ENCODE results near the gene RNF146. TPM values are rescaled to one million over a fixed set of nuclear protein-coding genes. Genes with fewer than 3 reads are reported as not detected.
A peak's percentile ranks its signal among the peaks of the same experiment; 100 is the strongest.

The RNF146 gene
- total and polyA plus RNA-seq, 9 of the 15 experiments (the other 6 are each of a cell fraction or from before 2014, with no cell fraction given), result 8.4 to 30.5 (median 17.5) TPM

DNA sequence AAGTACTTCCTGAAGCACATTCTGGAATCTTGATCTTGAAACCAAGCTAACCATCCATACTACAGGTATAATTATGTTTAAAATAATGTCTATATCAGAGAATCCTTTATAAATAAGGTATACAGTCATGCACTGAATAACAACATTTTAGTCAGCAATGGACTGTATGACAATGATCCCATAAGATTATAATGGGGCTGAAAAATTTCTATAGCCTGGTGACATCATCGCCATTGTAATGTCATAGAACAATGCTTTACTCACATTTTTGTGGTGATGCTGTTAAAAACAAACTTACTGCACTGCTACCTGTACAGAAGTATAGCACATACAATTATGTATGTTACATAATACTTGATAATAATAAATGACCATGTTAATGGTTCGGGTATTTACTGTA lies 31.8 kb downstream of the RNF146 start:
- Histone ChIP-seq H3K4me3 (no peak overlapping the region), H3K27me3 (ENCODE audit: control insufficient read depth in 2 of 2, insufficient read depth in 2 of 2, low read length in 2 of 2) (no peaks in the 10 kb centered on the region), H3K27ac (ENCODE audit: extremely low read depth, low read depth, low read length) (no peak overlapping the region), H2AFZ (ENCODE audit: low read depth, low read length) (no peak overlapping the region), H3K79me2 (ENCODE audit: control insufficient read depth, insufficient read depth, low read length) (peaks cover 12% of the 10 kb centered on the region; the same call in 2 of the 3 replicates), H3K36me3 (ENCODE audit: control insufficient read depth, insufficient read depth, low read length) (peaks cover 22% of the 10 kb centered on the region; the same call in 2 of the 3 replicates), H4K20me1 (replicated peaks; ENCODE audit: control insufficient read depth, insufficient read depth, low read length) (no peaks in the 10 kb centered on the region; the same call in 1 of the 2 replicates), H3K9me3 (replicated peaks; ENCODE audit: control insufficient read depth, insufficient read depth, low read depth, low read length) (no peaks in the 10 kb centered on the region), H3K9me1 (ENCODE audit: control insufficient read depth, insufficient read depth, low read length) (no peaks in the 10 kb centered on the region), H3K4me1 (replicated peaks in 1 of 2; ENCODE audit: control insufficient read depth in 2 of 2, insufficient read depth in 2 of 2, low read length in 2 of 2) (no peaks in the 10 kb centered on the region), H3K4me2 (ENCODE audit: insufficient read depth, low read length) (no peak overlapping the region), H3K9ac (ENCODE audit: insufficient read depth in 1 of 2, low read depth in 2 of 2, low read length in 2 of 2) (no peak overlapping the region)
- in situ Hi-C loops (cut with MboI) (no loop called here), intact Hi-C loops (cut with micrococcal nuclease) (no loop called here)
- ChIA-PET CTCF (ENCODE audit: low intra/inter-chr PET ratio) (no interaction called here), POLR2A (no interaction called here)
- DNase-seq (ENCODE audit: extremely low read depth in 1 of 4, low spot score in 3 of 4) (no peak), ATAC-seq (no peak), FAIRE-seq (no peak)
- WGBS (ENCODE audit: insufficient coverage, low coverage, missing lambda C conversion rate), result 81% methylated on average over 2 of the region's 2 CpGs
- BruUV-seq (replicated peaks), result no TSS peak
- TF ChIP-seq CHD1 (IDR thresholded peaks at IDR 0.05; ENCODE audit: low read length) (no peak), MED1 (CRISPR knock-in tag; IDR thresholded peaks at IDR 0.05; ENCODE audit: borderline replicate concordance) (no peak)
- TF ChIP-seq, protein P1, sequence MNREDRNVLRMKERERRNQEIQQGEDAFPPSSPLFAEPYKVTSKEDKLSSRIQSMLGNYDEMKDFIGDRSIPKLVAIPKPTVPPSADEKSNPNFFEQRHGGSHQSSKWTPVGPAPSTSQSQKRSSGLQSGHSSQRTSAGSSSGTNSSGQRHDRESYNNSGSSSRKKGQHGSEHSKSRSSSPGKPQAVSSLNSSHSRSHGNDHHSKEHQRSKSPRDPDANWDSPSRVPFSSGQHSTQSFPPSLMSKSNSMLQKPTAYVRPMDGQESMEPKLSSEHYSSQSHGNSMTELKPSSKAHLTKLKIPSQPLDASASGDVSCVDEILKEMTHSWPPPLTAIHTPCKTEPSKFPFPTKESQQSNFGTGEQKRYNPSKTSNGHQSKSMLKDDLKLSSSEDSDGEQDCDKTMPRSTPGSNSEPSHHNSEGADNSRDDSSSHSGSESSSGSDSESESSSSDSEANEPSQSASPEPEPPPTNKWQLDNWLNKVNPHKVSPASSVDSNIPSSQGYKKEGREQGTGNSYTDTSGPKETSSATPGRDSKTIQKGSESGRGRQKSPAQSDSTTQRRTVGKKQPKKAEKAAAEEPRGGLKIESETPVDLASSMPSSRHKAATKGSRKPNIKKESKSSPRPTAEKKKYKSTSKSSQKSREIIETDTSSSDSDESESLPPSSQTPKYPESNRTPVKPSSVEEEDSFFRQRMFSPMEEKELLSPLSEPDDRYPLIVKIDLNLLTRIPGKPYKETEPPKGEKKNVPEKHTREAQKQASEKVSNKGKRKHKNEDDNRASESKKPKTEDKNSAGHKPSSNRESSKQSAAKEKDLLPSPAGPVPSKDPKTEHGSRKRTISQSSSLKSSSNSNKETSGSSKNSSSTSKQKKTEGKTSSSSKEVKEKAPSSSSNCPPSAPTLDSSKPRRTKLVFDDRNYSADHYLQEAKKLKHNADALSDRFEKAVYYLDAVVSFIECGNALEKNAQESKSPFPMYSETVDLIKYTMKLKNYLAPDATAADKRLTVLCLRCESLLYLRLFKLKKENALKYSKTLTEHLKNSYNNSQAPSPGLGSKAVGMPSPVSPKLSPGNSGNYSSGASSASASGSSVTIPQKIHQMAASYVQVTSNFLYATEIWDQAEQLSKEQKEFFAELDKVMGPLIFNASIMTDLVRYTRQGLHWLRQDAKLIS (CRISPR knock-in tag; IDR thresholded peaks at IDR 0.05), result no peak
- TF ChIP-seq, protein P2, sequence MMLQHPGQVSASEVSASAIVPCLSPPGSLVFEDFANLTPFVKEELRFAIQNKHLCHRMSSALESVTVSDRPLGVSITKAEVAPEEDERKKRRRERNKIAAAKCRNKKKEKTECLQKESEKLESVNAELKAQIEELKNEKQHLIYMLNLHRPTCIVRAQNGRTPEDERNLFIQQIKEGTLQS (IDR thresholded peaks at IDR 0.05), result peak; percentile 33; the same call in 1 of the 2 replicates
- TF ChIP-seq, protein P2 (CRISPR knock-in tag; conservative IDR thresholded peaks at IDR 0.05), result no peak
